H9 (cell line): ENCODE measurements around the gene SCN10A. TPM values are rescaled to one million over a fixed set of nuclear protein-coding genes. Genes with fewer than 3 reads are reported as not detected.

Source experiments
- DNase-seq: peaks from one replicate; pipeline ENCODE4 v3.0.0-alpha.2; 2017
- H2AFZ ChIP-seq: one replicate; pipeline ENCODE4 v1.6.1; 2013; ENCODE audit warnings: mild to moderate bottlenecking, low read length, control low read depth, moderate library complexity
- H2AK5ac ChIP-seq: 2 replicates; pipeline ENCODE4 v1.6.1; 2013; ENCODE audit warnings: low read length, control low read depth, mixed read lengths; ENCODE audit not compliant: insufficient read length
- H2BK120ac ChIP-seq: one replicate; pipeline ENCODE4 v1.6.1; 2013; ENCODE audit warnings: low read depth, mild to moderate bottlenecking, low read length, control low read depth, inconsistent platforms; ENCODE audit not compliant: poor library complexity, severe bottlenecking
- H2BK12ac ChIP-seq: 2 replicates; pipeline ENCODE4 v1.6.1; 2013; ENCODE audit warnings: low read length, control low read depth, mixed read lengths, low read depth; ENCODE audit not compliant: insufficient read length
- H2BK15ac ChIP-seq: 2 replicates; pipeline ENCODE4 v1.6.1; 2013; ENCODE audit warnings: low read depth, low read length, control low read depth
- H2BK20ac ChIP-seq: one replicate; pipeline ENCODE4 v1.6.1; 2013; ENCODE audit warnings: low read depth, mild to moderate bottlenecking, low read length, control low read depth, inconsistent platforms; ENCODE audit not compliant: poor library complexity, severe bottlenecking
- H2BK5ac ChIP-seq: 2 replicates; pipeline ENCODE4 v1.6.1; 2013; ENCODE audit warnings: low read length, control low read depth, mixed read lengths; ENCODE audit not compliant: insufficient read length
- H3K14ac ChIP-seq: 2 replicates; pipeline ENCODE4 v1.6.1; 2013; ENCODE audit warnings: low read length, control low read depth; ENCODE audit not compliant: insufficient read depth
- H3K18ac ChIP-seq: 2 replicates; pipeline ENCODE4 v1.6.1; 2013; ENCODE audit warnings: low read depth, mild to moderate bottlenecking, mixed read lengths, low read length, control low read depth; ENCODE audit not compliant: insufficient read length
- H3K23ac ChIP-seq: 2 replicates; pipeline ENCODE4 v1.6.1; 2013; ENCODE audit warnings: low read length, control low read depth, mixed read lengths, low read depth; ENCODE audit not compliant: insufficient read length
- H3K23me2 ChIP-seq: 2 replicates; pipeline ENCODE4 v1.6.1; 2013; ENCODE audit warnings: low read depth, mild to moderate bottlenecking, mixed read lengths, low read length, control low read depth; ENCODE audit not compliant: insufficient read length, poor library complexity, severe bottlenecking
- H3K27ac ChIP-seq: 2 replicates; pipeline ENCODE4 v1.5.1; 2013; ENCODE audit warnings: low read length, control low read depth, mixed read lengths, low read depth; ENCODE audit not compliant: insufficient read length
- H3K27me3 ChIP-seq: 2 replicates; pipeline ENCODE4 v1.6.1; 2013; ENCODE audit warnings: low read length, control low read depth, inconsistent platforms; ENCODE audit not compliant: insufficient read depth
- H3K4ac ChIP-seq: 2 replicates; pipeline ENCODE4 v1.6.1; 2013; ENCODE audit warnings: low read depth, mild to moderate bottlenecking, control low read depth, inconsistent platforms, low read length, moderate library complexity
- H3K4me1 ChIP-seq: 2 replicates; pipeline ENCODE4 v1.6.1; 2013; ENCODE audit warnings: low read length, control low read depth, inconsistent platforms; ENCODE audit not compliant: insufficient read depth
- H3K4me2 ChIP-seq: 2 replicates; pipeline ENCODE4 v1.6.1; 2013; ENCODE audit warnings: low read length, control low read depth, mixed read lengths; ENCODE audit not compliant: insufficient read length, insufficient read depth
- H3K56ac ChIP-seq: 2 replicates; pipeline ENCODE4 v1.6.1; 2013; ENCODE audit warnings: low read depth, mild to moderate bottlenecking, mixed read lengths, low read length, control low read depth; ENCODE audit not compliant: insufficient read length
- H3K79me1 ChIP-seq: 2 replicates; pipeline ENCODE4 v1.6.1; 2013; ENCODE audit warnings: low read depth, mild to moderate bottlenecking, moderate library complexity, low read length, control low read depth, inconsistent platforms; ENCODE audit not compliant: insufficient read depth, poor library complexity, severe bottlenecking
- H3K79me2 ChIP-seq: 2 replicates; pipeline ENCODE4 v1.6.1; 2013; ENCODE audit warnings: low read length, control low read depth, inconsistent platforms; ENCODE audit not compliant: insufficient read depth
- H3K9ac ChIP-seq: 2 replicates; pipeline ENCODE4 v1.6.1; 2013; ENCODE audit warnings: low read length, control low read depth, mixed read lengths; ENCODE audit not compliant: insufficient read length; ENCODE audit errors: extremely low read depth
- H3K9me3 ChIP-seq: one replicate; pipeline ENCODE4 v1.6.1; 2013; ENCODE audit warnings: low read depth, low read length, inconsistent platforms; ENCODE audit not compliant: control insufficient read depth
- H3T11ph ChIP-seq: one replicate; pipeline ENCODE4 v1.6.1; 2013; ENCODE audit warnings: mild to moderate bottlenecking, low read length, control low read depth, inconsistent platforms
- H4K20me1 ChIP-seq: one replicate; pipeline ENCODE4 v1.6.1; 2013; ENCODE audit not compliant: control insufficient read depth, insufficient read length, insufficient read depth
- H4K5ac ChIP-seq: 2 replicates; pipeline ENCODE4 v1.6.1; 2013; ENCODE audit warnings: low read depth, mild to moderate bottlenecking, mixed read lengths, low read length, control low read depth; ENCODE audit not compliant: insufficient read length
- H4K8ac ChIP-seq: replicated peaks from 2 replicates; pipeline ENCODE4 v1.6.1; 2013; ENCODE audit warnings: low read length, control low read depth, mixed read lengths, low read depth; ENCODE audit not compliant: insufficient read length
- H4K91ac ChIP-seq: 2 replicates; pipeline ENCODE4 v1.6.1; 2013; ENCODE audit warnings: low read depth, mild to moderate bottlenecking, moderate library complexity, mixed read lengths, low read length, control low read depth; ENCODE audit not compliant: insufficient read length
- H3K27ac Mint-ChIP-seq, 3 experiments: 2 replicates in 2 of 3; 3 replicates in 1 of 3; pipeline ENCODE4 v1.8.0; 2020 to 2021; ENCODE audit warnings: mixed read lengths in 3 of 3, mild to moderate bottlenecking in 1 of 3, moderate library complexity in 1 of 3
- H3K27me3 Mint-ChIP-seq: 2 replicates; pipeline ENCODE4 v1.8.0; 2021; ENCODE audit warnings: low read depth, mild to moderate bottlenecking, moderate library complexity, mixed read lengths
- H3K36me3 Mint-ChIP-seq, 3 experiments: 2 replicates in 2 of 3; 3 replicates in 1 of 3; pipeline ENCODE4 v1.8.0; 2020 to 2021; ENCODE audit warnings: low read depth in 3 of 3, mixed read lengths in 3 of 3; ENCODE audit not compliant: insufficient read depth in 1 of 3
- H3K4me1 Mint-ChIP-seq, 2 experiments: 2 replicates each; pipeline ENCODE4 v1.8.0; 2020; ENCODE audit warnings: mixed read lengths in 2 of 2
- H3K4me3 Mint-ChIP-seq, 2 experiments: 2 replicates in 1 of 2; 3 replicates in 1 of 2; pipeline ENCODE4 v1.8.0; 2020 to 2021; ENCODE audit warnings: mild to moderate bottlenecking in 2 of 2, mixed read lengths in 2 of 2, moderate library complexity in 1 of 2
- H3K9me3 Mint-ChIP-seq, 2 experiments: 2 replicates in 1 of 2; 3 replicates in 1 of 2; pipeline ENCODE4 v1.8.0; 2020; ENCODE audit warnings: mild to moderate bottlenecking in 2 of 2, mixed read lengths in 2 of 2, moderate library complexity in 1 of 2
- CTCF ChIP-seq: fragments of 200-600 bp; sonication (generic); conservative IDR thresholded peaks from 3 replicates; pipeline ENCODE4 v1.8.0; 2021; ENCODE audit warnings: antibody characterized with exemption, mild to moderate bottlenecking
- WGBS: extraction: QIAGEN DNeasy Blood & Tissue Kit; methylation state at CpG from one replicate; pipeline ENCODE4 v1.1.7; 2013; ENCODE audit warnings: missing lambda C conversion rate, low lambda C conversion rate, mixed read lengths; ENCODE audit not compliant: insufficient read length; ENCODE audit errors: extremely low coverage; 5-methylcytosine and 5-hydroxymethylcytosine counted together
- total RNA-seq: library from RNA; stranded (reverse); gene quantifications from 2 replicates; pipeline ENCODE4 v1.2.1, GENCODE V29; 2021

The SCN10A gene
- total RNA-seq, 1 experiment from 2014 or later, result not detected

DNA sequence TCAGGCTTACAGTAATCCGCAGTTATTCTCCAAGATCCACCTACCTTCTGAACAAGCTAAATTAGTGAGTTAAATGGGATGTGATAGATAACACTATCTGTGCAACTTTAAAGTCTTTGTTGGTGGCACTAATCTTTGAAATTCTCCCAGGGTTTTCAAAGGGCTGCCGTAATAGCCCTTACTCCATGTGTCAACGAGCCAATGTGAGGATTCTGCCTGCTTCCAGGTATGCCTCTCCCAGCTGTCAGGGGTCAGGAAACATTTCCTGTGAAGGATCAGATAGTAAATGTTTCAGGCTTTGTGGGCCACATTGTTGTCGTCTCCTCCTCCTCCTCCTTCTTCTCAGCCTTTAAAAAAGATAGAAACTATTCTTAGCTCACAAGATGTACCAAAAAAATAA is 146.3 kb downstream of the SCN10A start:
- Histone ChIP-seq H4K20me1 (no peaks in the 10 kb centered on the region), H3K4me2 (no peak overlapping the region), H2BK15ac (no peak overlapping the region), H3K23me2 (no peaks in the 10 kb centered on the region), H3K4ac (no peak overlapping the region), H2AK5ac (no peak overlapping the region), H2AFZ (no peak overlapping the region), H2BK120ac (no peak overlapping the region), H3K23ac (no peak overlapping the region), H3K14ac (no peak overlapping the region), H3K79me1 (no peaks in the 10 kb centered on the region), H3K18ac (no peak overlapping the region), H3K9me3 (no peaks in the 10 kb centered on the region), H3K56ac (no peak overlapping the region), H4K91ac (no peak overlapping the region), H3K27ac (no peak overlapping the region), H3K9ac (no peak overlapping the region), H2BK5ac (no peak overlapping the region), H2BK20ac (no peak overlapping the region), H3K79me2 (no peaks in the 10 kb centered on the region), H3T11ph (no peak overlapping the region), H4K5ac (no peak overlapping the region), H3K27me3 (no peaks in the 10 kb centered on the region), H4K8ac (no peak overlapping the region), H3K4me1 (no peaks in the 10 kb centered on the region), H2BK12ac (no peak overlapping the region)
- Mint-ChIP-seq H3K27me3 (no peaks in the 10 kb centered on the region; the same call in 1 of the 2 replicates), H3K4me1 (peaks cover 0 to 4% of the 10 kb centered on the region in 2 experiments; a peak in 1 of 4 replicates), H3K4me3 (no peak overlapping the region), H3K9me3 (no peaks in the 10 kb centered on the region), H3K27ac (no peak overlapping the region), H3K36me3 (no peaks in the 10 kb centered on the region)
- WGBS, result no CpG with 5 or more reads among the region's 4 CpGs
- no peak for DNase-seq
- TF ChIP-seq CTCF, result no peak
